Renal pelvis (tissue), 4 donors: ENCODE measurements around the gene INSIG2. TPM values are rescaled to one million over a fixed set of nuclear protein-coding genes. Genes with fewer than 3 reads are reported as not detected.

ENCODE experiments used
- DNase-seq: peaks from one replicate; pipeline ENCODE4 v3.0.0-alpha.2; 2013
- polyA plus RNA-seq, 3 donors: library from polyadenylated mRNA; unstranded; fragments of 120-200 nt; gene quantifications; one replicate each; pipeline ENCODE4 v1.2.1, GENCODE V29; 2013; ENCODE audit not compliant: insufficient read length in 3 of 3

INSIG2 gene
- polyA plus RNA-seq, 3 donors, result 26.7 to 41.8 (median 29.7) TPM

DNA sequence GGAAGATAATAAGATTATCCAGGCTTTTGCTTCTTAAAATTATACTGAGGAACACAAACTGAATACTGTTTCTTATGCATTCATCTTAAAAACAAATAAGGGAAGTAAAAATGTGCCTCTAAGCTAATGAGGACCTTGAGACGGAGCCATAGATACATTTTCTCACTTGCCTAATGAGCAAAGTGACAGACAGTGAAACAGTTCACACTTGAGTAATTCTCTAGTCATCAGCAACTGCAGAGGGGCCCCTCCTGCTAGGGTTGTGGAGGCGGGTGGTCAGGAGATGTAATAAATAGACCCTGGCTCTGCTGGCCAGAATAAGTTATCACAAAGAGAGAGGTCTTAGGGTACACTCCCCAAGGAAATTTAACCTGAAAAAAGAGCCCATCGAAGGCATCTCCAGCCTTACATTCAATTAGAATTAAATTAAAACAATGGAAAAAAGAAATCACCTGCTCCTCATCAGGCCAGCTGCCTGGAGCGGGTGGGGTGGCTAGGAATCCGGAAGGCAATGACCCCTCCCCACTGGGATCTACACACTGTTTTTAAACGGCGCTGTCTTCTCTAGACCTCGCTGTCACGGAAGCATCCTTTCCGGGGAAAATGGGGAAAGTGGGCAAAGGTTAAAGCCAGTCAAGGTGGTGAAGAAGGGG, 32.6 kb upstream of the INSIG2 start:
- DNase-seq, result no peak

DNA sequence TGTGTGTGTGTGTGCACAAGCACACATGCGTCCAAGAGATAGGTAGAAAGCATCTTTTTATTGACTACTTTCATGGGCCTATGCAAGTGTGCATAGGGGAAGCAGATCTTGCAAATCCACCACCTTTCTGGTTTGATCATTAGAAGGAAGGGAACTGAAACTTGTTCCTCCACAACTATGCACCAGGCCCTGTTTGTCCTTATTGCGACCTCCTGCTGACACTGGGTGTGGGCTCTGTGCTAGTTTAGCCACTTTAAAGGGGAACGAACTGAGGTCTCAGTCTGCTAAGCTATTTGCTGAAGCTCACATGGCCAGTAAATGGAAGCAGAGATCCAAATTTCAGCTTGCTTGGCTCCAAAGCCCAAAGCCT, 32.1 kb upstream of the INSIG2 start:
- no peak for DNase-seq

DNA sequence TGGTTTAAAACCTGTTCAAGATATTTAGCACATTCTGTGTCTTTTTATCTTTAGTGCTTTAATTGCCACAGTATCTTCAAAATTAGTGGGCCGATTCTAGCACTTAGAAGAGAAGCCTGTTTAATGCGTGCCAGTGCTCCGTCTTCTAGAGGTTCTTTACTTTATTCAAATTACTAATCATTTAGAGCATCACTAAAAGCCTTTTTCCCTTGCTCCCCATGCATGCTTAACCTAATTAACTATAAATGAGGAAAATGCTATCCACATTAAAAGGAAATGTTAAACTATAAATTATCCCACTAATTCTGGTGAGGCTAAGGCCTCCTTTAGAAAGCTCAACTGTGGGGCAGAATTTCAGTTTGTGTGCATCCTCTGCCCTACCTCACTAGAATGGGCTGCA, 31.5 kb upstream of the INSIG2 start:
- DNase-seq, result no peak

DNA sequence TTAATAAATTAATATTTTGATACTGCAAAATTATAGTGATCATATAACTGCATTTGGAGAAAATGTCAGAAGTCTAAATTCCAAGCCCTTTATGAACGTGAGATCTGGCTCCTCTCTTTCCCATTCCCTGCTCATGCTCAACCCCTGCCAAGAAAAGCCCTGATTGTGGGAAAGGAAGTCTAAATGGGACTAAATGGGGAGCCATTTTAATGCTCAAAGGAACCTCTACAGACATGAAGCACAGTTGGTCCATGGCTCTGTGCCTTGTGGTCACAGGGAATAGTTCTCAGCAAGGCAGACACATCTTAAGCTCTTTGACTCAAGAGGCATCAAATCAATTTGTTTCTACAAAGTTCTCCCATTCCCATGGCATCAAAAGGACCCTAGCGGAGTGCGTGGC, 29.3 kb upstream of the INSIG2 start:
- no peak for DNase-seq

DNA sequence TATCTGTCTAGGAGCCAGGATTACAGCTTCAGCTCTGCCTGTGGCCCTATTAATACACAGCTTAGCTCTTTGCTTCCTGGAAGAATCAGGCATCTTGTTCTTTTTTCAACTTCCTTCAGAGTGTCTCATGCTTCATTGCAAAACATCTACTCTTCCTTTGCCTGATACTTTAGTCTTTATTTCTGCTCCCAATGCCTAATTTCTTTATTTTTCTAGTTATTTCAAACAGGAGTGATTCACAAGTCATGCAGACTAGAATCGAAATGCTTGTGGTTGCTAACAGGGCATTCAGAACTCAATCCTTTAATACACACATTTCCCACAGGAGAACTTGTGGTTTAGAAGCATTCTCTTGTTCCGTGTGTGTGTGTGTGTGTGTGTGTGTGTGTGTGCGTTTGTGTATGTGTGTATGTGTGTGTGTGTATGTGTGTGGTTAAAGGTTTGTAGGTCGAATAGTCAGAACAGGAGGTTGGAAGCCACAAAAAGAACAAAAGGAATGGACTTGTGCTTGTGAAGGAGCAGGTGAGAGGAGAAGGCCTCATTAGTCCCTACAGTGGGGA, 28.3 kb upstream of the INSIG2 start:
- no peak for DNase-seq

DNA sequence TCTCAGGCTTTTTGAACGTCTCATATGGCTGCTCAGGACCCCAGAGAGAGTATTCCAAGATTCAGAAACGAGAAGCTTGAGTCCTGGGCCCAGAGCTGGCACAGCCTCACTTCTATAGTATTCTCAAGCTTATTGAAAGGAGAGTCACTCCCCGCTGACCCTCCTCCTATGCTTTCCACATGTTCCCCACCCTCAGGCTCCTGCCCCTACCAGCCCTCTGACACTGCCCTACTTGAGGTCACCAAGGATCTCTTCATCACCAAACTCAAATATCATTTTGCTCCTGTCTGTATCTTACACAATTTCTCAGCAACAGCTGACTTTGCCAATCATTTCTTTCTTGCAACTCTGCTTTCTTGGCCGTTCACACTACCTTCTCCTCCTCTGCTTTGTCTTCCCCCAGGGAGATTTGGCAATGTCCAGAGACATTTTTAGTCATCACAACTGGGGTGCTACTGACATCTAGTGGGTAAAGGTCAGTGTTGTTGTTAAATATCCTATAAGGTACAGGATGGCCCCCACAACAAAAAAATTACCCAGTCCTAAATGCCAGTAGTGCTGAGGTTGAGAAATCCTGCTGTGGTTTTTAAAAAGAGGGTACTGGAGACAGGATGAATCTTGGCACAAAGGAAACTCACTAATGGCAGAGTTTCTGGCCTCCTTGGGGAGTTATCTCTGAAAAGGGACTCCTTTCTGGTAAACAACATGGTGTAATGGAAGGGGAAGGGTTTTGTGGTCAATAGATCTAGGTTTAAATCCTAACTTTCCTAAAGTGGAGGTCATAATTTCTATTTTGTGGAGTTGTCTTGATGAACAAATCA, 26.9 kb upstream of the INSIG2 start:
- no peak for DNase-seq

DNA sequence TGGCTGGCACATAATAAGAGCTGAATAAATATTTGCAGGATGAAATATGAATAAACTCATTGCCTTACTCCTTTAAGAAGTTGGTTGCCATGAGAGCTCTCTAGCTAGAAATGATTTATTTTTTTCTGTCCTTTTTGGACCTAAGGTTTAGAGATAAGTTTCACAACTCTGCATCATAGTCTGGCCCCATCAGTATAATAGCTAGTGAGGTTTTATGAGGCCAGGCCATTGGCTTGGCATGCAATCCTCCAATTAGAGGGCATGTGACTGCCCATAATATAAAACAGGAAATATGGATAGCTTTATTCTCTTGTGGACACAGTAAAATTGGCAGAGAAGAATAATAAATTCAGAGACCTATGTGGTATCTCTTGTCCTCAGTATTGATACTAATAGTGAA, 26.2 kb upstream of the INSIG2 start:
- DNase-seq, result no peak

DNA sequence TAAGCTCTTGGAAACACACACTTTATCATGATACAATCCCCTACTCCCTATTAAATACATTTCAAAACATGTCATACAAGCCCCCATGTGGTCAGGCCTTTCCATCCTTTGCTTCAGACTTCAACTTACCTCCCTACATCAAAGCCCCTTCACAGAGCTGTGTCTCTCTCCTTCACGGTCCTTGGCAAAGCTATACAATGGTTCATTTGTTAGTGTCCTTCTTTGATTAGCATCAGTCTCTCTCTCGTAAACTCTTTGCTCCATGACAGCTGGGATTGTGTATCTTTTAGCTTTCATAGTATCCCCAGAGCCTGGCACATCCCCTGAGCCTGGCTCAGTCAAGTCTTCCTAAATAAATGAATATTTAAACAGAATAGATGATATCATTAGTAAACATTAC, 25.6 kb upstream of the INSIG2 start:
- no peak for DNase-seq

DNA sequence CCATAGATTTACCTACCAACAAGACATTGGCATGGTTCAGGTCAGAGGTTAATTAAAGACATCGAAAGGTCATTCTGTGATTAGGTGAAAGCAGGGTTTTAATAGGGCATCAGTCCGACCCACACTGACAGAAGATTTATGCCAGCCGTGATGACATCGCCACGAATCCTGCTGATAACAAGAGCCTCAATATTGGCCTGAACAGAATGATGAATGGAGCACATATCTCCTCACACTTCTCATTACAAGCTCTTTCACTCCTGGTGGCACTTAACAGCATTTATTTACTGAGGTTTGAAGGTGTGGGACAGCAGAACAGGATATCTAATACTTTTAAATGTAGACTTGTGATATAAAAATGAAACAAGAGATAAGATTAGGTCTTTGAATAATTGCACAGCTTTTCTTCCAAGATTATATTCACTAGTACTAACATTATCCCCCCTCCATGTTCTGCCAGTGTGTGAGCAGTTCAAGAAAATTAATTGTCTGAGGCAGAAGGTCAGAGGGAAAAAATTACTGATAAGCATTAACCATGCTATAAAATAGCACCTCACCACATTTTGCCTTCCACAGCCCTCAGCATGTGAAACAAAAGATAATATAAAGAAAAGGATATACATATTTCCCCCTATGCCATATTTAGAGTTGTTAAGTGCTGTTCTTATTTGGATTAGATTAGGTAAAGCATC, 23.1 kb upstream of the INSIG2 start:
- no peak for DNase-seq

DNA sequence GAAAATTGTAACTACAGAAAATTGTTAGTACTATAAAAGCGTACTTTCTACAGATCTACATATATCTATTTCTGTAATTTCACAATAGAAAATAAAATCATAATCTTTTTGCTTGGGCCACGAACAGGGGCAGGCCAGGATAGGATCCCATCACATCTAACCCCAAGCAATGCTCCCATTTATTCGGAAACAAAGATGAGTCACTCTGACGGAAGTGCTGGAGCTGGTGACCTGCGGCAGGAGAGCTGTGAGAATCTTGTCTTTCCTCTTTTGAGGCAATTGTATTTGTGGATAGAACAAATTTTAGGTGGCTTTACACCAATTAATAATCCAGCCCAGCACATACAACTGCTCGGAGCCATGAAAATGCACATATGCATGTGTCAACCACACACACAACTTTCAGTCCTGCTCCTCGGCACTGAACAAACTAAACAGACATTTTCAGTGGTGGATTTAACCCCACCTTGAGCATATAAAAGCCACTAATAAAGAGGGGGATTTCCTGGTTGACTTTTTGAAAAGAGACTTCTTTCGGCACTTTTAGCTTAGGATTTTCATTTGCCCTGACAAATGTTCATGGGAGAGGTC, 22.3 kb upstream of the INSIG2 start:
- DNase-seq, result no peak

DNA sequence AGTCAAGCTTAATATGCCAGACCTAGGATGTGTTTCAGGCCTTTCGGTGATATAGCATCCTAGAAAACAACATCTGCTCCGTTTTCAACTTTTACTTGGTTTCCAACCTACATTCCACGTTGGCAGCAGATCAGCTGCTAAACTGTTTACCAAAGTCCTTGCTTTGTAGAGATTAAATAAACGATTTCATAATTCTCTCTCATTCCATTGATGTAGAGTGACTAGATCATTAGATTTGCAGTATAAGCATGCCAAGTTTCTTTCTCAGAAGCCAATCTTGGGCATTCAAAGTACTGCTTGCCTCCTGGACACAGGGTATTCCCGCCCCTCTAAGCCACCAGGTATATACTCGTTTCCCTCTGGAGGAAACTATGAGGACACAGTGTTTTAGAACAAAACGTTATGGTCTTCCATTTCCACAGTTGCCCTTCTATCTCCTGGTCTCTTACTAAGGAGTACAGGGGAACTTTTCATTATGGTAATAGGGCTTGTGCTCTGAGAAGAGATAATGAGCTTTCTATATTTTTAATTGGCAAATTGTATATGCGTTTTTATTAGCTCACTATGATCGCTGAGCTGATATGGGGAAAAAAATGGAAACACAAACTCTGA, 10.5 kb upstream of the INSIG2 start:
- DNase-seq, result no peak

DNA sequence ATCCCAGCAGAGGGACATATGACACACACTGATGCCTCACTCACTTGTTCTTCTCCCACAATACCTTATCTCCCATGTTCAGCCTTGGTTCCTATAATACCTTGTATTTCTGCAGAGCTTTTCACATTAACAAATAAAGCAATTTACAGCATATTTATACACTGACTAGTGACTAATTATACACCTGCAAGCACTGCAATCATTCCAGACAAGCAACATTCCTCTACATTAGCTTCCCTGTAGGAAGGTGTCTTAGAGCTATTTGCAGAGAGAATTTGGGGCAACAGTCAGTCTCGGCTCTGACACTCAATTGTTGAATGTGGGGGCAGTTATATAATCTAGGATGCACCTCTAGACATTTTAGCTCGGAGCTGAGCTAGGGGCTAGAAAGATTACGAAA, 9.5 kb upstream of the INSIG2 start:
- no peak for DNase-seq

DNA sequence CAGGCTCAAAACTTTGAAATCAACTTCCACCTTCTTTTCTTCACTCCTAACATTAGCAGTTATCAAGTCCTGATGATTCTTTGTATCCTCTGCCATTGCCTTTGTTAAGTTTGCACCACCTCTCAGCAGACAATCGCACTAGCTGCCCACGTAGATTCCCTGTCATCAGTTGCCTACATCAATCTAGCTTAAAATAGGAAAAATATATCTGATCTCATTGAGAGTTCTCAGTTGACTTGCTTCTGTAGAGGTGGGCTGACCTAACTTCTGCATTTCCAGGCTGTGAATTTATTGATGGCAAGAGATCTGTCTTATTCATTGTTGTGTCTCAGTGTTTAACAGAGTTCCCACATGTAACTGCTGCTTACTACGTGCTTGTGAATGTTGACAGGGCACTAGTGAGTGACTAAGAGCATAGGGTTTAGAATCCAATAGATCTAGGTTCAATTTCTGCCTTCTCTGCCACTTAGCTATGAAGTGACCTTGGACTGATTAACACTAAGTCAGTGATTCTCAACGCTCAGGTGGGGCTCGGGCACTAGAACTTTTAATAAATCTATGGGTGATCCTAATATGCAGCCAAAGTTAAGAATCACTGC, 3.7 kb upstream of the INSIG2 start:
- no peak for DNase-seq

DNA sequence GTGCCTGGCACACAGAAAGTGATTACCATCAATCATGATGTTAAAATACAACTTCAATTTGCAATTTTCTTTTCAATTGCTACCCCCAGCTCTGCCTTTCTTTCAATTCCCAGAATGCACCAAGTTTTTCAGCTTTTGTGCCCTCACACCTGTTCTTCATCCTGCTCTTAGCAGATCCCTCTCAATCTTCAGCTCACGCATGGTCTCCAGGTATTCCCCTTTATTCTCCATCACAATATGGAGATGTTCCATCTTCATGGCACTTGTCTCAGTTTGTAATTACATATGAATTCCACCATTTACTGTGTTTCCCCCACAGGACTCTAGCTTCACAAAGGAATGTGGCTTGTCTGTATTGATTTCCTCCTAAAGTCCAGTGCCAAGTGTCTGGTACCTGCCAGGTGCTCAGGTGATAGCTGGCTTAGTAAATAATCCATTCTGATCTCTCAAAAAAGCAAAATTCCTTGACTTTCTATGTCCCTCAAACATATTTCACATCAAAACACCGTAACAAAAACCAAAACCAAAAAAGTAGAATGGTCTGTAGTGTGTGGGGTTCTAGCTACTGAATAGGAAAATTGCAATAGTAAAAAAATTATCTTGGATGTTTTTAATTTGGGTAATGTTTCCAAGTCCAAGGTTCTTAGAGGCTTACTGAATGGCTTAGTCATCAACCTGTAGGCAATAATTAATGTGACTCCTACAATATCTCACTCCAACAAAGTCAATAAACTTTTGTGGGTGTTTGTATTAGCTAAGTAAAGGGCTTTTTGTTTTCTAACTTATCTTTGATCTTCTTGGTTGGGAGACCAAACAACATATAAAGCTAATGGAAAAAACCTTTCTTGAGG, 2.9 kb upstream of the INSIG2 start:
- no peak for DNase-seq

DNA sequence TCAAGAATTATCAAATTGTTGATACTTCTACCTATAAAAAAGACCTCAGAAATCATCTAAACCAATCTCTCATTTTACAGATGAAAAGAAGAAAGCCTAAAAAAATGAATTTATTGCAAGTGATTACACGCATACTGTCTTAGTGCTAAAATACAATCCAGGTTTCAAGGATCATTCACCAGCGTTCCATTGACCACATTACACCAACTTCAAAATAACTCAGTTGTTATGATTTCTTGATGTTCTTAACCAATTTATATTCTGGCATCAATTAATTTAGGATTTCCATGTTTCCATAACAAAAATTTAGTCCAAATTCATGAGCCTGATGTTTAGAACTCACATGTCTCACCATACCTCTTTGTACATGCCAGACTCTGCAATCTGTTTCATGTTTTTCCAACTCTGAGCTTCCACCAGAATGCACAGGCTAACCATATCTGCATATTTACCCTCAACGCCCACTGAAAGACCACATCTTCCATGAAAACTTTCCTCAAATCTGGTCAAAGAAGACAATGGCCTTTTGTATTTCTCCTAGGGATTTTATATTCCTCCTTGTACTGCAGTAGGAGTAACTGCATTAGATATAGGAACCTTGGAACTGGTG, 2.1 kb upstream of the INSIG2 start:
- DNase-seq, result no peak

DNA sequence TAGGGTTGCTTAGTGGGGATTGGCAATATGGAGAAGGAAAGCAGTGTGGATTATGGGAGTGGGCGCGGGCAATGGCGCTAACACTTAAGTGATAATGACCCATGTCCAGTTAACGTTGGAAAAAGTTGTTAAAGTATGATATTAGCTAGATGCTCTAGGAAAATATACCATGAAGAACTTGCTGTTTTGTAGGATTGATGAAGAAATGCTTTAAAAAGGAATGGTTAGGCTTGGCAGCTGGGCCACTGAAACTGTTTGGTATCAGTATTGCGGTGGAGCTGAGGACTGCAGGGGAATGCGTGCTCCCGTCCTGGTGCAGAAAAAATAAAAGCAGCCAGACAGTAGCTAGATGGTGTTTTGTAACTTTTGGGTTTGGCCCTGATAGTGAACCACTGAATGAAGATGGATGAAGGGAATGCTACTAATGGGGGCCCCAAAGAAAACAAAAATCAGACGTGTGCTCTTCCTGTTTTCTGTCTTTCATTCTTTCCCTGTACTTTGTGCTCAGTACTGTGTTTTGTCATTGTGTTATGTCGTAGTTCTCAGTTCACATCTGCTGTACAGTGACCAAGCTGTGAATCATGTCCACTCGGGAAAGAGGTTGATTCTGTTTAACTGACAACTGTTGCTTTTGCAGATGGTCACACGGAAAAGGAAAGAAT, 999 bp downstream of the INSIG2 start:
- peak; percentile 37 for DNase-seq

DNA sequence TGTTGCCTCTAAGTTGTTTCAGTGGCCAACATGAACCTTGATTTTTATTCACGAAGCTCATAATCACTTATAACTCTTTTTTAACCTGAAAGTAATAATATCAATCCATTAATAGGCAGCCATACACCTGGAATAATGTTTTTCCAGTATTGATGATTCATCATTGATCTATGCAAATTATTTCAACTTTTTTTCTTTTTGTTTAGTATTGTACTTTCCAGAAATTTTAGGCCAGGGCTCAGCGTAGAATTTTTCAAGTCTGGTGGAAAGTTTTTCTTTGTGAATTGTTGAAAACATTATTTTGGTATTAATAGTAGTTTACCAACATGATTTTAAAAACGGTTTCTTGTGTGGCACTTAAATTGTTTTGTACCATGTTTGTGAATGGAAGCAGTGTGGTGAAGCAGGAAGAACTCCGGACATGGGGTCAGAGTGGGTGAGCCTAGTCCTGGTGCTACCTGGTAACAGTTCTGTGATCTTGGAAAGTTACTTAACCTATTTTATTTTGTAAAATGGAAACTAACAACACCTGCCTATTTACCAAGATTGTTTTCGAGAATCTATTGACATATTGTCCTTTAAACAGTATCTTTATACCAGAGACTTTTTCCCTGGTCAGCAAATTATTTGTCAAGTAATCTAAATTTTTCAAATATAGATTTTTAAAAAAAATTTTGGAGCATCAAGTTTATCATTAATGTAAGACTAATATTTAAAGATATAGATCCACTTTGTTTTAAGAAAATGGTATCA, 2.3 kb downstream of the INSIG2 start:
- no peak for DNase-seq

DNA sequence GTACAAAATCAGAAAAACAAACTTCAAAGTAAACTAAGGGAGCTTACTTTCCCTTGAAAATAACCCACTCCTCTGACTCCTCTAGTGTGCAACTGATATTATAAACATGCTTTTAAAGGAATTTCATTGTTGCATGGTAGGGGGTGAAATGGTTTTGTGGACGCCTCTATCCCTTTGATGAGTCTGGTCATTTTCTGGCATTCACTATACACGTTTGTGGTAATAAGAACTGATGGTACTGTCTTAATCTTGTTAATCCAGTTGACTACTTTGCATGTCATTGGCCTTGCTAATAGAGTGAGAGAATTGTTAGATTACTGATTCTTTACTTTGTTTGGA, 2.8 kb downstream of the INSIG2 start:
- DNase-seq, result no peak

DNA sequence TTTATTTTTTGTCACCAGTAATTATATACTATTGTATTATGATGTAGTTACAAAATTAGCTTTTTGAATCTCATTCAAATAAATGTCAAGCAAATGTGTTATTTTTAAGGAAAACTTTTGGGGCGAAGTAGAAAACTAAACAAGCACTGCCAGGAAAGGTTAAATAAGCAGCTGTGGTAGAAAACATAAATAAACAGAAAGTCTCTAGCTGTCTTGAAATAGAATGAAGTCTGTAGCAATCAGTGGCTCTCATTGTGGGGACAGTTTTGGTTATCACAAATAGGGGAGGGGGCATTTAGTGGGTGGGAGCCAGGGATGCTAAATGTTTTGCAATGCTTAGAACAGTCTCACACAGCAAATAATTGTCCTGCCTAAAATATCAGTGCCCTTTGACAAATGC, 3.4 kb downstream of the INSIG2 start:
- DNase-seq, result no peak
